ENCODE results near the gene MPST. TPM values are rescaled to one million over a fixed set of nuclear protein-coding genes. Genes with fewer than 3 reads are reported as not detected.

Gene MPST
- total RNA-seq, 2 donors from 2014 or later: 102 to 116 TPM

- Histone ChIP-seq H3K9me3 (no peaks in the 10 kb centered on the region), H3K27ac (peak overlapping the region; percentile 75 to 80), H3K4me1 (peaks cover 0 to 32% of the 10 kb centered on the region in 2 donors), H3K27me3 (no peaks in the 10 kb centered on the region), H3K36me3 (peaks cover 32% of the 10 kb centered on the region), H3K4me3 (peak overlapping the region; percentile 62 to 90)
- TF ChIP-seq, protein P1, sequence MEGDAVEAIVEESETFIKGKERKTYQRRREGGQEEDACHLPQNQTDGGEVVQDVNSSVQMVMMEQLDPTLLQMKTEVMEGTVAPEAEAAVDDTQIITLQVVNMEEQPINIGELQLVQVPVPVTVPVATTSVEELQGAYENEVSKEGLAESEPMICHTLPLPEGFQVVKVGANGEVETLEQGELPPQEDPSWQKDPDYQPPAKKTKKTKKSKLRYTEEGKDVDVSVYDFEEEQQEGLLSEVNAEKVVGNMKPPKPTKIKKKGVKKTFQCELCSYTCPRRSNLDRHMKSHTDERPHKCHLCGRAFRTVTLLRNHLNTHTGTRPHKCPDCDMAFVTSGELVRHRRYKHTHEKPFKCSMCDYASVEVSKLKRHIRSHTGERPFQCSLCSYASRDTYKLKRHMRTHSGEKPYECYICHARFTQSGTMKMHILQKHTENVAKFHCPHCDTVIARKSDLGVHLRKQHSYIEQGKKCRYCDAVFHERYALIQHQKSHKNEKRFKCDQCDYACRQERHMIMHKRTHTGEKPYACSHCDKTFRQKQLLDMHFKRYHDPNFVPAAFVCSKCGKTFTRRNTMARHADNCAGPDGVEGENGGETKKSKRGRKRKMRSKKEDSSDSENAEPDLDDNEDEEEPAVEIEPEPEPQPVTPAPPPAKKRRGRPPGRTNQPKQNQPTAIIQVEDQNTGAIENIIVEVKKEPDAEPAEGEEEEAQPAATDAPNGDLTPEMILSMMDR (IDR thresholded peaks at IDR 0.05): no peak
- no peak for DNase-seq (ENCODE audit: low spot score)
Measured at GRCh38 chr22:37052386-37053309, 33.1 kb downstream of the MPST start.

- H3K36me3 ChIP-seq: peaks cover 40% of the 10 kb centered on the region
- H3K4me3 ChIP-seq: no peak overlapping the region
- peak overlapping the region; percentile 75 to 80 for H3K27ac ChIP-seq
- peaks cover 0 to 32% of the 10 kb centered on the region in 2 donors for H3K4me1 ChIP-seq
- H3K9me3 ChIP-seq: no peaks in the 10 kb centered on the region
- TF ChIP-seq, protein P1 (IDR thresholded peaks at IDR 0.05): no peak
- no peaks in the 10 kb centered on the region for H3K27me3 ChIP-seq
- peak; percentile 61 for DNase-seq (ENCODE audit: low spot score)
Measured at GRCh38 chr22:37053310-37054055, 33.9 kb downstream of the MPST start.

- TF ChIP-seq, protein P1 (IDR thresholded peaks at IDR 0.05): no peak
- Histone ChIP-seq H3K27me3 (no peaks in the 10 kb centered on the region), H3K4me3 (no peak overlapping the region), H3K27ac (peak overlapping the region; percentile 75 to 80), H3K4me1 (peaks cover 0 to 32% of the 10 kb centered on the region in 2 donors), H3K36me3 (peaks cover 41% of the 10 kb centered on the region), H3K9me3 (no peaks in the 10 kb centered on the region)
- no peak for DNase-seq (ENCODE audit: low spot score)
Measured at GRCh38 chr22:37054056-37054395, 34.5 kb downstream of the MPST start.

- Histone ChIP-seq H3K9me3 (no peaks in the 10 kb centered on the region), H3K4me3 (no peak overlapping the region), H3K36me3 (peaks cover 47% of the 10 kb centered on the region), H3K27ac (no peak overlapping the region), H3K4me1 (peaks cover 0 to 32% of the 10 kb centered on the region in 2 donors), H3K27me3 (no peaks in the 10 kb centered on the region)
- no peak for DNase-seq (ENCODE audit: low spot score)
- TF ChIP-seq, protein P1 (IDR thresholded peaks at IDR 0.05): no peak
Measured at GRCh38 chr22:37054600-37055365, 35.2 kb downstream of the MPST start.

GRCh38 chr22:37056246-37056645, 36.7 kb downstream of the MPST start:
- Histone ChIP-seq H3K9me3 (no peaks in the 10 kb centered on the region), H3K36me3 (peaks cover 59% of the 10 kb centered on the region), H3K4me3 (no peak overlapping the region), H3K27ac (no peak overlapping the region), H3K27me3 (no peaks in the 10 kb centered on the region), H3K4me1 (peaks cover 0 to 28% of the 10 kb centered on the region in 2 donors)
- DNase-seq (ENCODE audit: low spot score): no peak
- TF ChIP-seq, protein P1 (IDR thresholded peaks at IDR 0.05): no peak
